SIG-M5 treated with dmso at 0.1 percent for 504 hours (cell line): Measurements from ENCODE around the gene MAN1C1.

Experiments used
- DNase-seq: peaks from one replicate; lab custom pipeline; 2025; ENCODE audit not compliant: unreplicated experiment; lab: John Stamatoyannopoulos, UW

Gene MAN1C1

DNA sequence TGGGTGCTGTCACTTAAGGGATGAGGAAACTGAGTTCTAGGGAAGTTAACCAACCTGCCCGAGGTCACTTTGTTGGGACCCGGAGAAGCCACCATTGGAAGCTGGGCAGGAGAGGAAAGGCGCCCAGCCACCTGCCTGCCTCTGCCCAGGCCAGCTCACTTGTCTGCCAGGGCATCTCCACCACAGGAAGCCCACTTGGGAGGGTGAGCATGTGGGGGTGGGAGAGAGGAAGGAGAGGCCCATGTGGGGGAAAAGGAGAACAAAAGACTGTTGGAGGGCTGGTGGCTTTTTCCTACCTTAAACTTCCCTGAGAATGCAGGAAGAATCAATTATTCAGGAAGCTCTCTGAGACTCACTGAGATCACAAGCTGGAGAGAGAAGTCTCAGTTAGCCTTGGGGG lies 139.6 kb downstream of the MAN1C1 start:
- DNase-seq = no peak

DNA sequence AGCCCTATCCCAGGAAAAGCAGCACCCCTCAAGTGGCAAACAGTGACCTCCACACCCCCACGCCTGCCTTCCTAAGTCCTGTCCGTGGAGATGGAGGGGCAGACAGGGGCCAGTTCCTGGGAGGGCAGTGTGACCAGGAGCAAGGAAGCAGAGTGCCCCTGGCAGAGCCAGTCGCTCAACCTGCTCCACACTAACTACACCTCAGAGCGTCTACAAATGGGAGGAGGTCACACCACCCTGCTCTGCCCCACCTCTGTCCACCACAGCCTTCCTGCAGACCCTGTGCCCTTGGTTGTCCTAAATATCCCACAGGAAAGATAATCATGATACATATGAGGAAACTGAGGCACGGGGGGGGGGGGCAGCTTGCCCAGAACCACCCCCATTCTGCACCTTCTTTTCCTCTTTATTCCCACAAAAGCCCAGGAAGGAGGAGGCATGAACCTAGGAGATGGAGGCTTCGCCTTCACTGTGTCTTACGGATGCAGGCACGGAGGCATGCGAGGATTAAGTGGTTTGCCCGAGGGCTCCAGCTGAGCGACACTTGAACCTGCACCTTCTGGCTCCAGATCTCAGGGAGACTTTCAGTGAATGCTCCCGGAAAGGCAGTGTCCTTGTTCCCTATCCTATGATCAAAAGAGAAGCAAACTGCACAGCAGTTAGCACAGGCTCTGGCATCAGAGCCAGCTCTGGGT lies 140.7 kb downstream of the MAN1C1 start:
- no peak for DNase-seq

- DNase-seq = no peak
Observed at GRCh38 chr1:25757846-25758185, 141.2 kb downstream of the MAN1C1 start.

GRCh38 chr1:25758466-25759070 lies 142.0 kb downstream of the MAN1C1 start:
- no peak for DNase-seq

GRCh38 chr1:25760122-25760719 lies 143.6 kb downstream of the MAN1C1 start:
- DNase-seq = no peak

- DNase-seq = no peak
Observed at GRCh38 chr1:25760871-25761270, 144.3 kb downstream of the MAN1C1 start.

GRCh38 chr1:25763493-25763892 lies 146.9 kb downstream of the MAN1C1 start:
- no peak for DNase-seq

- DNase-seq = no peak
Observed at GRCh38 chr1:25765136-25765922, 148.7 kb downstream of the MAN1C1 start.

DNA sequence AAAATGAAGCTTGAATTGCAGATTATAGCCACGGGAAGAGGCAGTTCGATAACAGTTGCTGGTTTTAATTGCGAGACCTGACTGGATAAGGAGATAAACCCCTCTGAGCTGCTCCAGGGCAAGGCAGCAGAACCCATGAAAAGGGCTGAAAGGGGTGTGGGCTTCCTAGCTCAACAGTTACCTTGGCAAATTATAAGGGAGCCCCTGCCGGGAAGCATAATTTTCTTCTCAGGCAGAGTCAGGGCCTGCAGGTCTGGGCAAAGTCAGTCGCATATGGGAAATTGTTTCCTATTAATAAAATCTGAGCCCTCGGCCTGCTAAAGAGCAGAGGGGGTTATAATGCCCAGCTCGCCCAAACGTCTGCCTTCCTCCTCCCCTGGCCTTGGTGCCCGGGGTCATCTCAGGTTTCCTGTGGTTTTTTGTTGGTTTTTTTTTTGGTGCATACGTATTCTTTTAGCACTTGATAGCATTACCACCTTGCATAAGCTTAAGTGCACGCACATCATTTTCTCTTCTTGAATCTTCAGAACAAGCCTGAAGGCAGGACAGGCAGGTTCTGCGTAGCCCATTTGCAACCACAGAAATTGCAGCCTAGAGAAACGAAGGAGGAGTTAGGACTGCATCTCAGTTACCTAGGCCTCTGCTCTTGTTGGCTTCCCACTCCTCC lies 149.5 kb downstream of the MAN1C1 start:
- no peak for DNase-seq

DNA sequence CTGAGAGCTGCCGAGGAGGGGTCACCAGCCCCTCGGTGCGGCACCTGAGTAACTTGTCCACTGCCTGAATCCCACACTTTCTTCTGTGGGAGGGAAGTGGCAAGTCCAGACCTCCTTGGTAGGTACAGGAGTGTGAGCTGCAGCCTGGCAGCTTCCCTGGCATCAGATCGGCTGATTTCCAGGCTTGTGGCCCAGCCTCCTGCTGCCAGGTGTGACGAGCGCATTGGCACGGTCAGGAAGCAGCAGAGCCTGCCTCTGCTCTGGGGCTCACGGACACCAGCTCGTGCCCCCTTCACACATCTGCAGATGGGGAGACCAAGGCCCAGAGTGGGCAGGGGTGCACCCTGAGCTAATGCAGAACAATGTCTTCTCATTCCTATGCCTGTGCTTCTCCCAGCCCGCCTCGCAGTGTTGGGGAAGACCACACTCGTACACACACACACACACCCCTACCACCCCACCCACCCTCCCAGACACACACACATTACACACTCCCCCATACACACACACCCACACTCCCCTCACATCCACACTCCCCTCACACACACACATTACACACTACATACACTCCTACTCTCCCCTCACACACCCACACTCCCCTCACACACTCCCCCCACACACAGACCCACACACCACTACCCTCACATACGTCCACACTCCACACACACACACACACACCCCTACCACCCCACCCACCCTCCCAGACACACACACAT lies 150.3 kb downstream of the MAN1C1 start:
- DNase-seq = no peak

- no peak for DNase-seq
Observed at GRCh38 chr1:25767437-25767770, 150.8 kb downstream of the MAN1C1 start.

- no peak for DNase-seq
Observed at GRCh38 chr1:25768999-25769398, 152.4 kb downstream of the MAN1C1 start.

DNA sequence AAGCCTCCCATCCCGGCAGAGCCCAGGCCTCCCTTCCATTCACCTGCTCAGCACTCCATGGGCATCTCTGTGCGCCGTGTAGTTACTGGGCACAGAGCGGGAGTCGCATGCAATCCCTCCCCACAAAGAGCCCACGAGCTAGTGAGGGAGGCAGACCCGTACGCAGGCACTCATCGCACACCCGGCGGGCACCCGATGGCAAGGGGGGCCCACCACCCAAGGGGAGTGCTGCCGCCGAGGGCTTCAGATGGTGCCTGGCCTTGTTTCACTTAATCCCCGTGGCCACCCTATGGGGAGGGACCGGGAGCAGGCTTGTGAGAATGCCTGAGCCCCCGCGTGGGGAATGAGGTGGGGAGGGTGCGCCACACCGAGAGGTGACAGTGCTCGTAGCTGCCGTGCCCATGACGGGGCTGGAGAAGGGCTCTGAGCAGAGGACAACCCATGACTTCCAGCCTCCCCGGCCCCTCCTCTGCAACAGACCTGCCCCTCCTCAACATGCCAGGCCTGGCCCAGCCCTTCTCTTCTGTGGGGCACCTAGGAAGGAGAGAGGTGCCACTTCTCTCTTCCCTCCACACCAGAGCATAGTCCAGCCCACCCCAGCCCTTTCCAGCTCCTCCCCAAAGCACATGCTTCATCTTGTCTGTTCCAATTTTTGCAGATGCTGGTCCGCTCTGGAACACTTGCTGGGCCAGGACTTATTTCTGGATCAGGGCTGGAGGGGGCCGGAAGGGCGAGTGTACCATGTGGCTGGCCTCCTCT lies 153.2 kb downstream of the MAN1C1 start:
- DNase-seq = no peak

DNA sequence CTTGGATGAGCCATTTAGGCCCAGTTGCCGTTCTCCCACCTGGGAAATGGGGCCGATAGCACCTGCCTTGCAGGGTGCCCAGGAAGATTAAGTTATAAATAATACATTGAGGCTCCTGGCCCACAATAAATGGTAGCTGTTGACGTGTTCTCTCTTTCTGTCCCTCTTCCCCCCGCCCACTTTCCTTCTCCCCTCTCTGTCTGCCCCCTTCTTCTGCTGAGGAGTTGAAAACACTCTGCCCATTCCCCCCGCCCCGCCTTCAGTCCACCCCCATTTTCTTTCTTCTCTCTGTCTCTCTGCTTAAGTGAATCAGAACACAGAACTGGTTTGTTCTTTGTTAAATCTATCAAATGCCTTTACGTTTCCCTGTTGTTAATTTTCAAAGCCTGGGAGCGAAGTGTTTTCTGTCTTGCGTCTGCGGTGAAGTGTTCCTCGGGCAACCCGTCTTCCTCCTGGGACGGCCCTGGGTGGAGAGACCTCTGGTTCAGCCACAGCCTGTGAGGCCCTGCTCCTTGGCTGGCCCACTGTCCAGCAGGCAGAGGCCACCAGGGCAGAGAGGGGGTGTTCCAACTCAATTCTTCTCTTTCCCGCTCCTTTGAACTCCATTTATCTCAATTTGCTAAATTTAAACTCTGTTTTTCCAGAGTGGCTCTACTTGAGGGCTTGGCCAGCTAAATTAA lies 154.1 kb downstream of the MAN1C1 start:
- no peak for DNase-seq

- no peak for DNase-seq
Observed at GRCh38 chr1:25771221-25772114, 154.9 kb downstream of the MAN1C1 start.

DNA sequence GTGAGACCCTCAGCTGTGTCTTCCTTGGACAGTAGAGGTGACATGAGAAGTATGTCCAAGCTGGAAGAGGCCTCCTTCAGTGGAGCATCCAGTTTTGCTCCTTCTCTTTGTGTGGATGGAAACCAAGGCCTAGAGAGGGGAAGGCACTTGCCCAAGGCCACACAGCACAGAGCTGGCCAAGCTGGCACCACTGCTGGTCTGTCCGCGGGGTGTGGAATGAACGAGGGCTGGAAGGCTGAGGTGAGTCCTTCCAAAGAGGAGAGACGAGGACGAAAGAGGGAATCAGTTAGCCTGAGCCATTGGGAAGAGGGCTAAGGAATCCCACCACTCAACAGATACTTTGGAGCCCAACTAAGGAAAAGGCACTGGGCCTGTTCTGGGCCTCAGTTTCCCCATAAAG lies 155.6 kb downstream of the MAN1C1 start:
- DNase-seq = no peak

DNA sequence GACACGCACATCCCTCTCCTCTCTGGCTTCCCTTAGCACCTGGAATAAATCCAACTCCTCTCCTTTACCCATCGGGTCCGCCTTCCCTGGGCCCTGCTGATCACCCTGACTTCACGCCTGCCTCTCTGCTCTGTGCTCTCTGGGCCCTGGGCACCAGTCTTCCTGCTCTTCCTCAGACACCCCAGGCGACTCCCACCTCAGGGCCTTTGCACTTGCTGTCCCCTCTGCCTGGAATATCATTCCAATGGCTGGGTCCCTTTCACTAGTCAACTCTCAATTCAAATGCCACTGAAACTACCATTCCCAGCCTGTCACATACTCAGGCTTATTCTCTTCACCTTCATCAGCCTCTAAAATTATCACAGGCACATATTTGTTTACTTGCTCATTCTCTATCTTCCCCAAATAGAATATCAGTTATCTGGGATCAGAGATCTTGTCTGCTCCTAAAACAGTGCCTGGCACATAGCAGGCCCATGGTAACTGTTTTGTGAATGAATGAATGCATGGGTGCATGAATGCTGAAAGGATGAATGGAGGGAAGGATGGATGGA lies 156.2 kb downstream of the MAN1C1 start:
- DNase-seq = no peak

GRCh38 chr1:25773441-25774125 lies 157.0 kb downstream of the MAN1C1 start:
- DNase-seq = no peak
